HepG2 (cell line): Measurements from ENCODE around the gene CYP2S1. TPM values are rescaled to one million over a fixed set of nuclear protein-coding genes. Genes with fewer than 3 reads are reported as not detected.

Experiments used
- ATAC-seq: fragments of 200-7000 bp; cut with Tn5 transposase; 3 replicates; pipeline ENCODE4 v1.9.1; 2020; ENCODE audit warnings: mild to moderate bottlenecking, moderate library complexity
- BruUV-seq: library from RNA; stranded (reverse); fragments of 400-500 nt; replicated peaks from 2 replicates; lab custom pipeline; 2021; lab: Mats Ljungman, UMichigan
- CTCF ChIA-PET: fragments of 300-600 bp; formaldehyde crosslinking; extraction: SDS; loops from one replicate; lab custom pipeline; 2021; ENCODE audit warnings: low total read pairs, inconsistent platforms, low intra/inter-chr PET ratio; lab: Yijun Ruan, JAX
- POLR2A ChIA-PET: fragments of 350-600 bp; sonication (Branson Sonifier 250); formaldehyde crosslinking; loops from one replicate; lab custom pipeline; 2020; ENCODE audit warnings: antibody characterized with exemption, inconsistent platforms; lab: Yijun Ruan, JAX
- DNase-seq: peaks from one replicate; pipeline ENCODE4 v3.0.0-alpha.2; 2015; ENCODE audit warnings: low spot score
- FAIRE-seq: peaks from 3 replicates; lab custom pipeline; 2011; peaks lifted over from hg19 to GRCh38; lab: Jason Lieb, UNC
- H2AFZ ChIP-seq: one replicate; pipeline ENCODE4 v1.6.1; 2011; ENCODE audit warnings: low read length, inconsistent platforms
- H3K27ac ChIP-seq: fragments of 300-600 bp; 3 replicates; pipeline ENCODE4 v1.8.0; 2011; ENCODE audit warnings: mixed run types, mild to moderate bottlenecking, mixed read lengths, low read length, inconsistent platforms; ENCODE audit not compliant: insufficient read depth; ENCODE audit errors: extremely low read length
- H3K27me3 ChIP-seq, 2 experiments: fragments of 200-600 bp in 1 of 2; 2 replicates in 1 of 2; 3 replicates in 1 of 2; pipeline versions ENCODE4 v1.6.0 to v1.8.0; 2011; ENCODE audit warnings: low read length in 2 of 2, mild to moderate bottlenecking in 2 of 2, moderate library complexity in 2 of 2, inconsistent platforms in 1 of 2; ENCODE audit not compliant: insufficient read depth in 2 of 2, control insufficient read depth in 1 of 2
- H3K36me3 ChIP-seq, 2 experiments: fragments of 200-600 bp in 1 of 2; replicated peaks in 1 of 2; 2 replicates in 1 of 2; 3 replicates in 1 of 2; pipeline versions ENCODE4 v1.5.1 to v1.8.0; 2011; ENCODE audit warnings: low read length in 2 of 2, inconsistent platforms in 1 of 2; ENCODE audit not compliant: insufficient read depth in 2 of 2, control insufficient read depth in 1 of 2
- H3K4me1 ChIP-seq: 2 replicates; pipeline ENCODE4 v1.5.1; 2012; ENCODE audit warnings: low read length, inconsistent platforms; ENCODE audit not compliant: insufficient read depth
- H3K4me2 ChIP-seq: 2 replicates; pipeline ENCODE4 v1.6.0; 2011; ENCODE audit warnings: low read depth, low read length, inconsistent platforms
- H3K4me3 ChIP-seq, 3 experiments: fragments of 200-600 bp in 1 of 3; sonication (generic), shearing (Covaris generic) in 1 of 3; replicated peaks in 1 of 3; 2 replicates each; pipeline ENCODE4 v1.5.1; 2011 to 2016; ENCODE audit warnings: low read length in 3 of 3, inconsistent platforms in 2 of 3, low read depth in 2 of 3, mild to moderate bottlenecking in 2 of 3, control low read depth in 1 of 3, mixed read lengths in 1 of 3; ENCODE audit not compliant: insufficient read depth in 1 of 3
- H3K79me2 ChIP-seq: one replicate; pipeline ENCODE4 v1.6.1; 2011; ENCODE audit warnings: low read length, inconsistent platforms; ENCODE audit not compliant: insufficient read depth
- H3K9ac ChIP-seq: 2 replicates; pipeline ENCODE4 v1.6.0; 2011; ENCODE audit warnings: mild to moderate bottlenecking, low read depth, low read length, inconsistent platforms; ENCODE audit not compliant: insufficient read depth
- H3K9me3 ChIP-seq: 2 replicates; pipeline ENCODE4 v1.5.1; 2012; ENCODE audit warnings: mild to moderate bottlenecking, low read length
- H4K20me1 ChIP-seq: 2 replicates; pipeline ENCODE4 v1.6.0; 2011; ENCODE audit warnings: inconsistent platforms, mild to moderate bottlenecking, low read length, moderate library complexity; ENCODE audit not compliant: insufficient read depth
- CEBPZ ChIP-seq: IDR thresholded peaks from 2 replicates; pipeline ENCODE4 v1.6.1; 2012; ENCODE audit warnings: low read length, improper control_type of control experiment
- FLYWCH1 ChIP-seq: sonication (generic); formaldehyde crosslinking; IDR thresholded peaks from 2 replicates; pipeline ENCODE4 v1.8.1; 2023; ENCODE audit warnings: mild to moderate bottlenecking, missing genetic modification reagents
- NPAS2 ChIP-seq: sonication (generic); formaldehyde crosslinking; IDR thresholded peaks from 2 replicates; pipeline ENCODE4 v1.8.0; 2022; ENCODE audit warnings: mild to moderate bottlenecking, missing genetic modification reagents, borderline replicate concordance
- RARA ChIP-seq: IDR thresholded peaks from 2 replicates; pipeline ENCODE4 v1.6.1; 2016; ENCODE audit warnings: missing genetic modification reagents, missing compliant biosample characterization
- RBM22 ChIP-seq: fragments of 200-400 bp; formaldehyde crosslinking; optimal IDR thresholded peaks from 2 replicates; pipeline ENCODE3; 2017; ENCODE audit warnings: mild to moderate bottlenecking, low read length, moderate library complexity
- SPEN ChIP-seq: sonication (generic); formaldehyde crosslinking; IDR thresholded peaks from 2 replicates; pipeline ENCODE4 v1.5.1; 2020; ENCODE audit warnings: low read depth, mild to moderate bottlenecking, missing genetic modification reagents
- ZBTB3 ChIP-seq: sonication (generic); formaldehyde crosslinking; IDR thresholded peaks from 2 replicates; pipeline ENCODE4 v1.4.0; 2020; ENCODE audit warnings: low read depth, mild to moderate bottlenecking, moderate library complexity, missing genetic modification reagents, borderline replicate concordance
- ZFP36 ChIP-seq: fragments of 150-350 bp; IDR thresholded peaks from 2 replicates; pipeline ENCODE4 v1.6.1; 2018; ENCODE audit warnings: borderline replicate concordance, low read length, low read depth; ENCODE audit not compliant: partially characterized antibody
- ZNF335 ChIP-seq: sonication (generic); formaldehyde crosslinking; IDR thresholded peaks from 2 replicates; pipeline ENCODE4 v1.4.0; 2020; ENCODE audit warnings: missing genetic modification reagents
- ZNF564 ChIP-seq: sonication (generic); formaldehyde crosslinking; IDR thresholded peaks from 2 replicates; pipeline ENCODE4 v1.8.1; 2023; ENCODE audit warnings: mild to moderate bottlenecking, missing genetic modification reagents
- ZNF777 ChIP-seq: sonication (generic); formaldehyde crosslinking; IDR thresholded peaks from 2 replicates; pipeline ENCODE4 v1.4.0; 2020; ENCODE audit warnings: missing genetic modification reagents
- ZNF841 ChIP-seq: sonication (generic); formaldehyde crosslinking; IDR thresholded peaks from 2 replicates; pipeline ENCODE4 v1.8.1; 2023; ENCODE audit warnings: missing genetic modification reagents, borderline replicate concordance
- WGBS: methylation state at CpG from one replicate; pipeline ENCODE4 v1.1.6; 2017; ENCODE audit warnings: low lambda C conversion rate; 5-methylcytosine and 5-hydroxymethylcytosine counted together
- in situ Hi-C: cut with HindIII; loops from 2 replicates; pipeline ENCODE4 v1.10.0; 2017; ENCODE audit warnings: low pct_unique_long_range_greater_than_20kb; ENCODE audit not compliant: extremely low pct_ligation_motif_present
- intact Hi-C: fragments of 100-400 bp; cut with micrococcal nuclease; formaldehyde crosslinking; loops from one replicate; pipeline ENCODE4 v1.10.0; 2022; ENCODE audit not compliant: unreplicated experiment
- polyA plus RNA-seq, 8 experiments: library from polyadenylated mRNA; depleted of rRNA in 3 of 8; stranded (reverse) in 7 of 8; unstranded in 1 of 8; fragments of >200 nt; fragmentation: Illumina TruSeq in 4 of 8; extraction: Trizol in 4 of 8; gene quantifications; 2 replicates each; pipeline versions ENCODE4 v1.2.1 to v1.2.3, GENCODE V29; 2011 to 2016; ENCODE audit warnings: low read depth in 4 of 8, missing spikeins in 1 of 8, mixed read lengths in 1 of 8; ENCODE audit not compliant: insufficient read depth in 1 of 8
- total RNA-seq, 5 experiments: library from RNA; depleted of rRNA; stranded (reverse); fragments of >200 nt; fragmentation: Illumina TruSeq; extraction: Trizol; gene quantifications; 2 replicates each; pipeline ENCODE4 v1.2.3, GENCODE V29; 2016; ENCODE audit warnings: low read depth in 1 of 5
- TF ChIP-seq, protein P1 (sequence below): sonication (generic); formaldehyde crosslinking; IDR thresholded peaks from 2 replicates; pipeline ENCODE4 v1.4.0; 2020; ENCODE audit warnings: missing genetic modification reagents
- TF ChIP-seq, protein P2 (sequence below): sonication (generic); formaldehyde crosslinking; IDR thresholded peaks from 2 replicates; pipeline ENCODE4 v1.4.0; 2020; ENCODE audit warnings: mild to moderate bottlenecking, missing genetic modification reagents

The CYP2S1 gene
- total and polyA plus RNA-seq, 2 of the 13 experiments (the other 11 are each of a cell fraction or from before 2014, with no cell fraction given) = 0.09 to 2.1 TPM

- no peak for DNase-seq
- 77% methylated on average over 10 of the region's 10 CpGs for WGBS
- POLR2A ChIA-PET = interaction anchor here (0.6 kb wide), 1 partner anchor 8 kb away, joined by 3 read pairs; no protein-coding TSS in a partner anchor
- Histone ChIP-seq H3K79me2 (no peaks in the 10 kb centered on the region), H3K9me3 (no peaks in the 10 kb centered on the region), H3K4me2 (no peak overlapping the region), H2AFZ (no peak overlapping the region), H3K27me3 (peaks cover 0 to 20% of the 10 kb centered on the region in 2 experiments; a peak in 2 of 5 replicates), H4K20me1 (no peaks in the 10 kb centered on the region), H3K9ac (no peak overlapping the region), H3K36me3 (no peaks in the 10 kb centered on the region), H3K27ac (no peak overlapping the region), H3K4me3 (no peak overlapping the region), H3K4me1 (peaks cover 37% of the 10 kb centered on the region)
- no peak for FAIRE-seq
- no peak for TF ChIP-seq ZNF564 (CRISPR knock-in tag)
- TF ChIP-seq SPEN (CRISPR knock-in tag) = no peak
- TF ChIP-seq RARA (CRISPR knock-in tag) = no peak
- no peak for TF ChIP-seq FLYWCH1 (CRISPR knock-in tag)
- TF ChIP-seq ZNF335 (CRISPR knock-in tag) = no peak
- TF ChIP-seq, protein P1, sequence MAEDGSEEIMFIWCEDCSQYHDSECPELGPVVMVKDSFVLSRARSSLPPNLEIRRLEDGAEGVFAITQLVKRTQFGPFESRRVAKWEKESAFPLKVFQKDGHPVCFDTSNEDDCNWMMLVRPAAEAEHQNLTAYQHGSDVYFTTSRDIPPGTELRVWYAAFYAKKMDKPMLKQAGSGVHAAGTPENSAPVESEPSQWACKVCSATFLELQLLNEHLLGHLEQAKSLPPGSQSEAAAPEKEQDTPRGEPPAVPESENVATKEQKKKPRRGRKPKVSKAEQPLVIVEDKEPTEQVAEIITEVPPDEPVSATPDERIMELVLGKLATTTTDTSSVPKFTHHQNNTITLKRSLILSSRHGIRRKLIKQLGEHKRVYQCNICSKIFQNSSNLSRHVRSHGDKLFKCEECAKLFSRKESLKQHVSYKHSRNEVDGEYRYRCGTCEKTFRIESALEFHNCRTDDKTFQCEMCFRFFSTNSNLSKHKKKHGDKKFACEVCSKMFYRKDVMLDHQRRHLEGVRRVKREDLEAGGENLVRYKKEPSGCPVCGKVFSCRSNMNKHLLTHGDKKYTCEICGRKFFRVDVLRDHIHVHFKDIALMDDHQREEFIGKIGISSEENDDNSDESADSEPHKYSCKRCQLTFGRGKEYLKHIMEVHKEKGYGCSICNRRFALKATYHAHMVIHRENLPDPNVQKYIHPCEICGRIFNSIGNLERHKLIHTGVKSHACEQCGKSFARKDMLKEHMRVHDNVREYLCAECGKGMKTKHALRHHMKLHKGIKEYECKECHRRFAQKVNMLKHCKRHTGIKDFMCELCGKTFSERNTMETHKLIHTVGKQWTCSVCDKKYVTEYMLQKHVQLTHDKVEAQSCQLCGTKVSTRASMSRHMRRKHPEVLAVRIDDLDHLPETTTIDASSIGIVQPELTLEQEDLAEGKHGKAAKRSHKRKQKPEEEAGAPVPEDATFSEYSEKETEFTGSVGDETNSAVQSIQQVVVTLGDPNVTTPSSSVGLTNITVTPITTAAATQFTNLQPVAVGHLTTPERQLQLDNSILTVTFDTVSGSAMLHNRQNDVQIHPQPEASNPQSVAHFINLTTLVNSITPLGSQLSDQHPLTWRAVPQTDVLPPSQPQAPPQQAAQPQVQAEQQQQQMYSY (CRISPR knock-in tag) = no peak
- no peak for TF ChIP-seq ZNF777 (CRISPR knock-in tag)
- TF ChIP-seq ZNF841 (CRISPR knock-in tag) = no peak
- TF ChIP-seq ZFP36 = no peak
- TF ChIP-seq ZBTB3 (CRISPR knock-in tag) = no peak
- TF ChIP-seq, protein P2, sequence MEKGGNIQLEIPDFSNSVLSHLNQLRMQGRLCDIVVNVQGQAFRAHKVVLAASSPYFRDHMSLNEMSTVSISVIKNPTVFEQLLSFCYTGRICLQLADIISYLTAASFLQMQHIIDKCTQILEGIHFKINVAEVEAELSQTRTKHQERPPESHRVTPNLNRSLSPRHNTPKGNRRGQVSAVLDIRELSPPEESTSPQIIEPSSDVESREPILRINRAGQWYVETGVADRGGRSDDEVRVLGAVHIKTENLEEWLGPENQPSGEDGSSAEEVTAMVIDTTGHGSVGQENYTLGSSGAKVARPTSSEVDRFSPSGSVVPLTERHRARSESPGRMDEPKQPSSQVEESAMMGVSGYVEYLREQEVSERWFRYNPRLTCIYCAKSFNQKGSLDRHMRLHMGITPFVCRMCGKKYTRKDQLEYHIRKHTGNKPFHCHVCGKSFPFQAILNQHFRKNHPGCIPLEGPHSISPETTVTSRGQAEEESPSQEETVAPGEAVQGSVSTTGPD (CRISPR knock-in tag) = no peak
- no peak for TF ChIP-seq RBM22
- TF ChIP-seq CEBPZ = no peak
- no peak for TF ChIP-seq NPAS2 (CRISPR knock-in tag)
- ATAC-seq = no peak
- in situ Hi-C loops (no loop called here), intact Hi-C loops (no loop called here)
- CTCF ChIA-PET = no interaction called here
- BruUV-seq = no TSS peak
These were observed 2.9 kb downstream of the CYP2S1 start for GRCh38 chr19:41195675-41196497.
